Pons (tissue), 1 donor: ENCODE results near the gene LRRC46.

Experiments used
- DNase-seq: peaks from one replicate; pipeline ENCODE4 v3.0.0-alpha.2; 2016; ENCODE audit warnings: low spot score

Gene LRRC46

GRCh38 chr17:47877368-47878034, 46.0 kb downstream of the LRRC46 start:
- DNase-seq: no peak

GRCh38 chr17:47878203-47879027, 46.9 kb downstream of the LRRC46 start:
- DNase-seq: no peak

- DNase-seq: no peak
These were observed 47.6 kb downstream of the LRRC46 start for GRCh38 chr17:47879028-47879585.

- no peak for DNase-seq
These were observed 48.4 kb downstream of the LRRC46 start for GRCh38 chr17:47879776-47880454.

- DNase-seq: no peak
These were observed 50.8 kb downstream of the LRRC46 start for GRCh38 chr17:47882247-47882646.

- DNase-seq: no peak
These were observed 51.5 kb downstream of the LRRC46 start for GRCh38 chr17:47882695-47883588.

- no peak for DNase-seq
These were observed 52.3 kb downstream of the LRRC46 start for GRCh38 chr17:47883589-47884426.

GRCh38 chr17:47884427-47884740, 52.9 kb downstream of the LRRC46 start:
- DNase-seq: no peak

- no peak for DNase-seq
These were observed 53.6 kb downstream of the LRRC46 start for GRCh38 chr17:47884905-47885730.
